ENCODE measurements around the gene PRKAG2. TPM values are rescaled to one million over a fixed set of nuclear protein-coding genes. Genes with fewer than 3 reads are reported as not detected.
A peak's percentile ranks its signal among the peaks of the same experiment; 100 is the strongest.

The PRKAG2 gene
- total RNA-seq, 4 donors from 2014 or later: 8.9 to 35.1 (median 13.6) TPM

GRCh38 chr7:151686016-151686766 is 190.7 kb downstream of the PRKAG2 start:
- H3K4me3 ChIP-seq: no peak overlapping the region
- no peak for DNase-seq
- H3K27me3 ChIP-seq: no peaks in the 10 kb centered on the region
- 83 to 87% methylated on average over 12 of the region's 13 CpGs for WGBS, 2 donors
- H3K36me3 ChIP-seq: no peaks in the 10 kb centered on the region
- TF ChIP-seq, protein P1, sequence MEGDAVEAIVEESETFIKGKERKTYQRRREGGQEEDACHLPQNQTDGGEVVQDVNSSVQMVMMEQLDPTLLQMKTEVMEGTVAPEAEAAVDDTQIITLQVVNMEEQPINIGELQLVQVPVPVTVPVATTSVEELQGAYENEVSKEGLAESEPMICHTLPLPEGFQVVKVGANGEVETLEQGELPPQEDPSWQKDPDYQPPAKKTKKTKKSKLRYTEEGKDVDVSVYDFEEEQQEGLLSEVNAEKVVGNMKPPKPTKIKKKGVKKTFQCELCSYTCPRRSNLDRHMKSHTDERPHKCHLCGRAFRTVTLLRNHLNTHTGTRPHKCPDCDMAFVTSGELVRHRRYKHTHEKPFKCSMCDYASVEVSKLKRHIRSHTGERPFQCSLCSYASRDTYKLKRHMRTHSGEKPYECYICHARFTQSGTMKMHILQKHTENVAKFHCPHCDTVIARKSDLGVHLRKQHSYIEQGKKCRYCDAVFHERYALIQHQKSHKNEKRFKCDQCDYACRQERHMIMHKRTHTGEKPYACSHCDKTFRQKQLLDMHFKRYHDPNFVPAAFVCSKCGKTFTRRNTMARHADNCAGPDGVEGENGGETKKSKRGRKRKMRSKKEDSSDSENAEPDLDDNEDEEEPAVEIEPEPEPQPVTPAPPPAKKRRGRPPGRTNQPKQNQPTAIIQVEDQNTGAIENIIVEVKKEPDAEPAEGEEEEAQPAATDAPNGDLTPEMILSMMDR (IDR thresholded peaks at IDR 0.05): no peak
- no peak for TF ChIP-seq POLR2A (IDR thresholded peaks at IDR 0.05)
- H3K9me3 ChIP-seq: no peaks in the 10 kb centered on the region
- intact Hi-C loops (cut with DNase I): no loop called here
- peaks cover 9 to 59% (median 26%) of the 10 kb centered on the region in 3 donors for H3K4me1 ChIP-seq
- H3K27ac ChIP-seq: peak overlapping the region in 3 of 4 donors; percentile 37 to 69 (median 67)

DNA sequence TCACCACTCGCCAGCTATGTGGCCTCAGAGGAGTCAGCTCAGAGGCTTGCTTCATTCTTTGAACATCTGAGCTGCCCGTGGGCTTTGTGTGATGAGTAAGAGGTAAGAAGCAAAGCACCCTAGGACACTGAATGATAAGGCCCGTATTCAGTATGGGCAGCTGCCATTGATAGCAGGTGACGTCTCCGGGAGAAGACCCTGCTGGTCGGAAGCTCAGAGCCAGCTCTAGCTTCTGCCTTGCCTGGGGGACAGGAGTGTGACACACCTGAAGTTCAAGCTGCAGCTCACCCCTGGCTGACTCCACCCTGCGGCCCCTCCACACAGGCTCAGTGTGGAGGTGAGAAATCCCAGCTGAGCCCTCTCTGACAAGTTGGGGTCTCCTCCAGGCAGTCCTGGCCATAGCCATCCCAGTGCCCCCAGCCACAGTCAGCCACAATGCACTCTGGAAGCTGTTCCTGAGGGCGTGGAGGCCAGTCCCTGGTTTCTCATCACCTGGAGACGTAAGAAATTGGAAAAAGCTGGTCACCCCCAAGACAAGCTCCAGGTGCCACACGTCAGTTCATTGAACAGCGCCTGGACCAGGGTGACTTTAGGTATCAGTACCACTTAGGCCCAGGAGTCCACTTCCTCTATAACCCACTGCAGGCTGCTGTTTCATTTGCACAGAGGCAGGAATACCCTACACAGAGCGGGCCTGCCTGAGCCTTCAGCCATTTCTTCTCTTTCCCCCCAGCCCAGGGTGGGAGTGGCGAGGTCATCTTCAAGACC is 192.3 kb downstream of the PRKAG2 start:
- TF ChIP-seq POLR2A (IDR thresholded peaks at IDR 0.05): no peak
- TF ChIP-seq, protein P1 (IDR thresholded peaks at IDR 0.05): no peak
- H3K36me3 ChIP-seq: no peaks in the 10 kb centered on the region
- DNase-seq: no peak
- intact Hi-C loops (cut with DNase I): no loop called here
- H3K27ac ChIP-seq: no peak overlapping the region
- peaks cover 22 to 66% (median 41%) of the 10 kb centered on the region in 3 donors for H3K4me1 ChIP-seq
- H3K4me3 ChIP-seq: no peak overlapping the region
- 82% methylated on average over 8 to 12 of the region's 13 CpGs for WGBS, 2 donors
- no peaks in the 10 kb centered on the region for H3K9me3 ChIP-seq
- H3K27me3 ChIP-seq: no peaks in the 10 kb centered on the region

DNA sequence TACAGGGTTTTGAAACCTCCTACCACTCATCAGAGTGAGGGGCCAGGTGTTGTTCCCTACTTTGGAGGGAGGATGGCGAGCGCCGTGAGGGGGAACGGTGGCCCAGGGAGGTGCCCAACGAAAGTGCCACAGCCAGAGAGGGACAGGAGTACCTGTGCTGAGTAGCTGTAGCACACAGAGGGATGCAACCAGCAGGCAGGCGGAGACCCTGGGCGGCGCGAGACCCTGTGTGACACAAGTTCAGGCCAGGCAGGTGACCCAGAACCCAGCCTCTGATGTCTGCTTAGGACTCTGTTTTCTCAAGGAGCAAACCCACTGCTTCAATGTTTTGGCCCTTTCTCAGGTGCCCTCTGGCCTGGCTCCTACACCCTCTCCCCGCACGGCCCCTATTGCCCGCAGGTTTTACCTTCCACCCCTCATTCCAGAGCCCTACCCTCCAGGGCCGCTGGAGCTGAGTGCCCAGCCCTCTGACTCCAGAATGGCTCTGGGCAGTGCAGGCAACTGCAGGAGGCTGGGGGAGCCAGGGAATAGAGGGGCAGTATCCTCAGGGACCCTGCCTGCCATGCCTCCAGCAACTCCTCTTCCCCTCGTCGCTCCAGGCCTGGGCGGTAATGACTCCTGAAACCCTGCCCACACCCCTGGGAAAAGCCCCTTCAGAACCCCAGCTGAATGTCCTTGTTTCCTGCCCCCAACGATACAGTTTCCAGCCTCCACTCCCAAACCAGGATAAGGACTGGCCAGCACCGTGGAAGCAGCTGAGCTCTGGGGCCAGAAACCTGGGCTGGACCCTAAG is 193.1 kb downstream of the PRKAG2 start:
- H3K9me3 ChIP-seq: no peaks in the 10 kb centered on the region
- H3K27ac ChIP-seq: no peak overlapping the region
- intact Hi-C loops (cut with DNase I): no loop called here
- TF ChIP-seq POLR2A (IDR thresholded peaks at IDR 0.05): no peak
- TF ChIP-seq, protein P1 (IDR thresholded peaks at IDR 0.05): no peak
- H3K4me3 ChIP-seq: no peak overlapping the region
- no peak for DNase-seq
- peaks cover 29 to 66% (median 41%) of the 10 kb centered on the region in 3 donors for H3K4me1 ChIP-seq
- 85 to 92% methylated on average over 7 to 8 of the region's 18 CpGs for WGBS, 2 donors
- no peaks in the 10 kb centered on the region for H3K27me3 ChIP-seq
- H3K36me3 ChIP-seq: no peaks in the 10 kb centered on the region

DNA sequence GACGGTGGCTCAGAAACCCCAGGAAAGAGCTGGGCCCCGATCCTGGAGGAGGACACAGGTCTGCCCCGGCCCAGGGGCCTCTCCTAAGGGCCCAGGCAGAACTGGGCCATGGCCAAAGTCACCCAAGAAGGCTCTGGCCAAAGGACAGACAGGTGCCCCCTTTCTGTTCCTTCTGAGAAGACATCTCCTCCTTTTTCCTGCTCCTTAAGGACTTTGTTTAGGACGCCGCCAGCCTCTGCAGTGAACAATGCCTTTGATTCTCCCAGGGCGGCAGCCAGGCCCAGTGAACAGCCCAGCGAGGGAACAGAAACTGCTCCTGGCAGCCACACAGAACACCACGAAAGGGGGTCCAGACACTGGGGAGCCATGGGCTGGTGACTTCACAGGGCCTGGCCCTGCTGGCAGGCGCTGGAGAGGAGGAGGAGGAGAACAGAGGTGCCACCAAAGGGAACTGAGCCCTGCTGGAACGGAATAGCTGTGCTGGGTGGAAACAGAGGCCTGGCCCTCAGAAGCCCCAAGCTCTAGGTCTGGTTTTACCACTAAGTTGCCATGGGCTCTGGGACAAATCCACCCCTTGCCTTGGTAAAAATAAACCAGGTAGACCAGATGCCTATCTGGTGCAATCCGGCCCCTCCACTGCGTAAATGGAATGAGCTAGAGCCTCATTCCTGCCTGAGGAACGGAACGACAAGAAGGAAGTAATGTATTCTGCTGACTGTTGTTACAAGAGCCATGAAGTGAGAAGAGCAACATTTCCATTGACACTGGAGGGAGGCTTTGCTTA is 193.9 kb downstream of the PRKAG2 start:
- 82 to 98% methylated on average over 6 to 8 of the region's 14 CpGs for WGBS, 2 donors
- H3K4me3 ChIP-seq: no peak overlapping the region
- DNase-seq: no peak
- intact Hi-C loops (cut with DNase I): no loop called here
- TF ChIP-seq POLR2A (IDR thresholded peaks at IDR 0.05): no peak
- TF ChIP-seq, protein P1 (IDR thresholded peaks at IDR 0.05): no peak
- H3K27ac ChIP-seq: peak overlapping the region in 2 of 4 donors; percentile 32 to 88
- H3K36me3 ChIP-seq: no peaks in the 10 kb centered on the region
- no peaks in the 10 kb centered on the region for H3K9me3 ChIP-seq
- no peaks in the 10 kb centered on the region for H3K27me3 ChIP-seq
- H3K4me1 ChIP-seq: peaks cover 28 to 66% (median 34%) of the 10 kb centered on the region in 3 donors
